DLD1 (cell line): ENCODE results near the gene ENOSF1.

ENCODE experiments used
- in situ Hi-C: cut with HindIII; loops from 2 replicates; pipeline ENCODE4 v1.10.0; 2017; ENCODE audit warnings: low sequenced_read_pairs

ENOSF1 gene

GRCh38 chr18:644395-645004 is 67.9 kb downstream of the ENOSF1 start:
- in situ Hi-C loops = no loop called here

GRCh38 chr18:641224-641623 is 71.2 kb downstream of the ENOSF1 start:
- in situ Hi-C loops = no loop called here

- in situ Hi-C loops = no loop called here
Observed at GRCh38 chr18:635171-635570, 77.3 kb downstream of the ENOSF1 start.

- in situ Hi-C loops = no loop called here
Observed at GRCh38 chr18:634551-635045, 77.8 kb downstream of the ENOSF1 start.

- in situ Hi-C loops = no loop called here
Observed at GRCh38 chr18:631560-631959, 80.9 kb downstream of the ENOSF1 start.

GRCh38 chr18:629269-630150 is 82.9 kb downstream of the ENOSF1 start:
- in situ Hi-C loops = no loop called here

GRCh38 chr18:627231-627630 is 85.2 kb downstream of the ENOSF1 start:
- in situ Hi-C loops = no loop called here

- in situ Hi-C loops = no loop called here
Observed at GRCh38 chr18:623761-624620, 88.4 kb downstream of the ENOSF1 start.

- in situ Hi-C loops = no loop called here
Observed at GRCh38 chr18:622289-622688, 90.1 kb downstream of the ENOSF1 start.

- in situ Hi-C loops = no loop called here
Observed at GRCh38 chr18:621291-622043, 91.0 kb downstream of the ENOSF1 start.
